Activated CD4-positive, CD25-positive, alpha-beta regulatory T cell treated with anti-CD3 and anti-CD28 coated beads, Interleukin-2, amount 50 U/mL, for 72 hours (primary cell): ENCODE results near the gene ATAD3B.
"Not testable (repeated sequence)": the region's sequence is repeated elsewhere in the genome, so short reads cannot be mapped to it uniquely, and the experiment has no call there.

Source experiments
- DNase-seq: peaks from one replicate; pipeline ENCODE4 v3.0.0; 2021

Gene ATAD3B

DNA sequence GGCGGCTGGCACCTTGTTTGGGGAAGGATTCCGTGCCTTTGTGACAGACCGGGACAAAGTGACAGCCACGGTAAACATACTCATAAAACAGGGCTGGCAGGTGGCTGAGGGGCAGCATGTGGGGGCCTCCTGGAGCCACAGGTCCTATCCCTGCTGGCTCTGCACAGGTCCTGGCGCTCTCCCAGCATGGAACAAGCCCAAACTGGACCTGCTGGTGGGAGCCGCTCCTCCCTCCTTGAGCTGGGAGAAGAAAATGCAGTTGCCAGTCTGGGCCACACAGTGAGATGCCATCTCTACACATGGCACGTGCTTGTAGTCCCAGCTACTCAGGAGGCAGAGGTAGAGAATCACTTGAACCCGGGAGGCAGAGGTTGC lies 19.2 kb upstream of the ATAD3B start:
- DNase-seq, result not testable (repeated sequence)

DNA sequence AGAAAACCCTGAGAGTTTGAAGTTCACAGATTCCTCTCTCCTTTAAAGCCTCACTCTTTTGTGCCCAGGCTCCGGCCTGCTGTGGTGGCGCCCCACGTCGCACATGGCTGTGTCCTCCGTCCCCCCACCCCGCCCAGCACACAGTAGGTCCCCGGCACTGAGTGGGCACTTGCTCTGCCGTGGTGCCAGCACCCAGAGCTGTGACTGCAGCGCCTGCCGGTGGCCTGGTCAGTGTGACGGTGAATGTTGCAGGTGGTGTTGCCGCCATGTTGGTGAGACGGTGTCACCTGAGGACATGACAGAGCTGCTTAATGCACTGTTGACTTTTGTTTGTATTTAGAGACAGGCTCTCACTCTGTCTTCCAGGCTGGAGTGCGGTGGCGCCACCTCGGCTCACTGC lies 18.7 kb upstream of the ATAD3B start:
- DNase-seq, result no peak

DNA sequence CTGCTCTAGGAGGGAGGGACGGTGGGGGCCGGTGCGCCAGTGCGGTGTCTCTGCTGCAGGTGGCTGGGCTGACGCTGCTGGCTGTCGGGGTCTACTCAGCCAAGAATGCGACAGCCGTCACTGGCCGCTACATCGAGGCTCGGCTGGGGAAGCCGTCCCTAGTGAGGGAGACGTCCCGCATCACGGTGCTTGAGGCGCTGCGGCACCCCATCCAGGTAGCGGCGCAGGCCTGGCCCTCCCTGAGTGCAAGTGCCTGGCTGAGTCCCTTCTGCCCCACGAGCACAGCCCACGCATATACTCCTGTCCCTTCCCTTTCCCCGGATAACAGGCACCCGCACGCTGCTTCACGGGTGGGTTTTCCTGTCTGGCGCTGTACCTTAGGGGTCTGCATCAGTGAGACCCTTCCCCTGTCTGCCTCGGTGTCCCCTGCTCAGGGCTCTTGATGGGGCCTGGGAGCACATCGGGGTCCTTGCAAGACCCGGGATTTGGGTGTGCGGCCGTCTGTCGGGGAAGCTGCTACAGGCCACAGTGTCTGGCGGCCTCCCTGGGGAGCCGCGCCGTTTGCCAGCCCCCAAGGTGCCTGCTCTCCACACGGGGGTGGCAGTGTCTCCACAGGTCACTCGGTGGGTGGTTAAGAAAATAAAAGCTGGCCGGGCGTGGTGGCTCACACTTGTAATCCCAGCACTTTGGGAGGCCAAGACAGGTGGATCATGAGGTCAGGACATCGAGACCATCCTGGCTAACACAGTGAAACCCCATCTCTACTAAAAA lies 17.1 kb upstream of the ATAD3B start:
- not testable (repeated sequence) for DNase-seq

DNA sequence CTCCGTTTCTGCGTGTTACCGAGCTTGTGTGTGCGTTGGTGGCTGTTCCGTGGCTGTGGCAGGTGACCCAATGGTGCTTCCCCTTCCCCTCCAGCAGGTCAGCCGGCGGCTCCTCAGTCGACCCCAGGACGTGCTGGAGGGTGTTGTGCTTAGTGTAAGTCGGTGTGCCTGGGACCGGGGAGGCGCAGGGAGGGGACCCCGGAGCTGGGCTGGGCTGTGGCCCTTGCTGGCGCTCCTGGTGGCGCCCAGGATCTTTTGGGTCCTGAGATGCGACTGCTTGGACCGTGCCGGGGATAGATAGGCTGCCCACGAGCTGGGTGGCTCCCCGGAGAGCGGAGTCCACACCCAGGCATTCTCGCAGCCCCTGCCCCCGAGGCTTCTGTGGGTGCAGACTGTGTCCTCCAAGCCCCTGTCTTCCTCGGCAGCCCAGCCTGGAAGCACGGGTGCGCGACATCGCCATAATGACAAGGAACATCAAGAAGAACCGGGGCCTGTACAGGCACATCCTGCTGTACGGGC lies 16.1 kb upstream of the ATAD3B start:
- no peak for DNase-seq

DNA sequence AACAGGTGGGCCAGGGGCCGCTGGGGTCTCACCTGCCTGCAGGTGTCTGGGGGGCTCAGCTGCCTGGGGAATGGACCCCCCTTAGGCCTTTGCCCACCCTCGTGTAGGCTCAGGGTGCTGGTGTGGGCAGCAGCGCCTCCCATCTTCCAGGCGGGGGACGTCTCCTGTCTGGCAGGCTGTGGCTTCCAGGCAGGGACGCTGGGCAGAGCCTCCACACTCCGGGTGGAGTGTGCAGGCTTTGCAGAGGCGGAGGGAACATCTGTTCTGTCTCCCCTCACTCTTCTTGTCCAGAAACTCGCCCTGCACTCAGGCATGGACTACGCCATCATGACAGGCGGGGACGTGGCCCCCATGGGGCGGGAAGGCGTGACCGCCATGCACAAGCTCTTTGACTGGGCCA lies 15.6 kb upstream of the ATAD3B start:
- not testable (repeated sequence) for DNase-seq

DNA sequence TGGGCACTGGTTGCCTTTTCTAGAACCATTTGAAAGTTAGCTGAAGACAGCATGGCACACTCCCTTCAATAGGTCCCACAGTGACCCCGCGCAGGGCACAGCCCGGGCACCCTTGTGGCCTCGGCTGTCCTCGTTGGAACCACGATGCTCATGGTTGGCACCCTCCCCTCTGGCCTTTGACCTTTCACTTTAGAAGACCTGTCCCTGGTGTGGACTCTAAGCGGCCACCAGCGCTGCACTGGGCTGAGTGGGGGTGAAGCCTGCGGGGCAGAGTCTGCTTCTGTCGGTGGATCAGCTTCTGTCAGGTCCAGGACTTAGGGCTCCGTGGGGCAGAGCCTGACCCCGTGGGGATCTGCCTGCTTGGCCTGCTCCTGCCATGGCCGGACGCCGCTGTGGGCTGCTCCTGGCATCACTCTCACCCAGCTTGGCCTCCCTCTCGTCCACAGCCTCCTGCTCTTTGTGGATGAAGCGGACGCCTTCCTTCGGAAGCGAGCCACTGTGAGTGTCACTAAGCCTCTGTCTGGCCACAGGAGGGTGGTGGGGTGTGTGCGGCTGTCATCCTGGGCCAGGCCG lies 14.8 kb upstream of the ATAD3B start:
- DNase-seq, result not testable (repeated sequence)

DNA sequence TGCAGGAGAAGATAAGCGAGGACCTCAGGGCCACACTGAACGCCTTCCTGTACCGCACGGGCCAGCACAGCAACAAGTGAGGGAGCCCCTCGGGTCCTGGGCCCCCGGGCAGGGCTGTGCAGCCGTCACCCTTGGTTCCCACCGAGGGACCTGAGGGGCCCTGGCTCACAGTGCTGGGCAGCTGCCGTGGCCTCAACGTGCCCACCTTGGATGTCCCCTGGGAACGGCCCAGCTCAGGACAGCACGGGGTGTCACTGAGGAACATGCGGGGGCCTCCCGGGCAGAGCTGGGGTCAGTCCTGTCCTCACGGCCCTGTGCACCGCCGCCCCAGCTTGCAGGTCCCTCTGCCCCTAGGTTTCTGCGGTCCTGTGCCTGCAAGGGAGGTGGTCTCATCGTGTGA lies 12.4 kb upstream of the ATAD3B start:
- not testable (repeated sequence) for DNase-seq

DNA sequence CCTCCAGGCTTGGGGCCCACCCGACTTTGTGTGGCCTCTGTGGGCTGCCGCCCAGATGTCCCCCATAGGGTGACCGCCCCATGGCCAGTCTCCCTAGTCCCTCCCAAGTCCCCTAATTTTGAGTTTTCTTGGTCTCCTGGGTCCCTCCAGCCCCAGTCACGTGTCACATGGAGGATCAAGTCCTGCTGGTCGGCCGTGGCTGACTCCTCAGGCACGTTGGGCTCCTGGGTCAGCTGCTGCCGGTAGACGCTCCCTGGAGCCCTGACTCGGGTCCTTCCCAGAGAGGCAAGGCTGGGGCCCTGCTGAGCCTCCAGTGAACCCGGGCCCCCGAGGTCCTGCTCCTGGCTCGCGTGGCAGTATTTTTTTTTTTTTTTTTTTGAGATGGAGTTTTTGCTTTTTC lies 11.9 kb upstream of the ATAD3B start:
- DNase-seq, result not testable (repeated sequence)

DNA sequence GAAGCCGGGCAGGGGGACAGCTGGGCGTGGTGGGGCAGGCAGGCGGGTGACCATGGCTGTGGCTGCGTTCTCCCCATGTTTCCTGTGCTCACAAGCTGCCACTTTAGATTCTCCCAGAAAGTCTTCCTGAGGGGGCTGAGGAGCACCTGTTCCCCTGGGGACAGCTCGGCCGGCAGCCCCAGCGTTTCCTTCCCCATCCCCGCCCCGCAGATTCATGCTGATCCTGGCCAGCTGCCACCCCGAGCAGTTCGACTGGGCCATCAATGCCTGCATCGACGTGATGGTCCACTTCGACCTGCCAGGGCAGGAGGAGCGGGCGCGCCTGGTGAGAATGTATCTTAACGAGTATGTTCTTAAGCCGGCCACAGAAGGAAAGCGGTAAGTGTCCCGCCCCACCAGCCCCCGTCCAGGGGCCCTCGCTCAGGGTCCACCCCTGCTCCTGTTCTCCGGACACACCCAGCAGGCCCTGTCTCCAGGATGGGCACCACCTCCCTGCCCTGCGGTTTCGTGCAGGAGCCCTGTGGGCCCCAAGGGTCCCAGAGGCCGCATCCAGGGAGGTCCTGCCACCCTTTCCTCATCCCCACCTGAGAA lies 10.9 kb upstream of the ATAD3B start:
- no peak for DNase-seq

DNA sequence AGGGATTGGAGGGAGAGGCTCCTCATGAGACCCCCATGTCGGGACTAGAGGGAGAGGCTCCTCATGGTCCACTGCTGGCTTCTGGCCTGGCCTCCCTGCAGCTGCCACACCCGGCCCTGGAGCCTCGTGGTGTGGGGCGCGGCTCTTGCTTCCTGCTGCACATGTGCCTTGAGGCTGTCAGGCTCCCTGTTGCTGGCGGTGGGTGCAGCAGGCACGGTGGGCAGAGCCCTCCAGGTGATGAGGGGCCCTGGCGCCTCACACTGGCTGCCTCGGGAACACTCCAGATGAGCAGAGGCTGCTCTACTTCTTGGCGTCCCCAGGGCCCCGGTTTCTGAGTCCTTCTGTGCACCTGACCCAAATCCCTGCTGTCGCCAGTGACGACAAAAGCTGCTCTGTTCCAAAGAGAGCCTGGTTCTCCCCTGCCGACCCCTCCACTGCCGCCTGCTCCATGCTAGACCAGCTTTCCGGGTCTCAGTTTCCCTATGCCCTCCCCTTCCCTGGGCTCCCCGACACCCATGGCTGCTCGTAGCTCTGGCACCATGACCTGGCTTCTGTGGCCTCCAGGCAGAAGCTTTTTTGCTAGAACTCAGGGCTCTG lies 9.7 kb upstream of the ATAD3B start:
- DNase-seq, result no peak

DNA sequence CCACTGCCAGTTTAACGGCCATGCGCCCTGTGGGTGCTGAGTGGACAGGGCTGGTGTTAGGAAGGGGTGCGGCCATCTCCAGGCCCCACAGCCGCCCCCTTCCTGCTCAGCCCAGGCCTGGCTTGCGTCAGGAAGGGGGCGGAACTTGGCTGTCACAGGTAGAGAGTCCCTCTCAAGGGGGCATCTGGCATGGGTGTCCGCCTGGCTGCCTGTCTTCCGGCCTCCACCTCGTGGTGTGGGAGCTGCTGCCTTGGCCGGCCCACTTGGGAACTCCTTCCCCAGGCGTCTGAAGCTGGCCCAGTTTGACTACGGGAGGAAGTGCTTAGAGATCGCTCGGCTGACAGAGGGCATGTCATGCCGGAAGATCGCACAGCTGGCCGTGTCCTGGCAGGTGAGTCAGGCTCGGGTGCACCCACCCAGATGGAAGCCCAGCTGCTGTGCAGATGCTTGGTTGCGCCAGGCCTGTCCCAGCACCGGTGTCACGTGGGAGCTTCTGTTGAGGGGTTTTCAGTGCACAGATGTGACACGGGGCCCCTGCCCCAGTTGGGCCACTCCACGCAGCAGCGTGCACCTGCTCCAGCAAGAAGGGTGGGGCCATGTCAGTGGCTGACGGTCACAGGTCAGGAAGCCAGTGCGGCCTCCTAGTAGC lies 9.1 kb upstream of the ATAD3B start:
- no peak for DNase-seq

DNA sequence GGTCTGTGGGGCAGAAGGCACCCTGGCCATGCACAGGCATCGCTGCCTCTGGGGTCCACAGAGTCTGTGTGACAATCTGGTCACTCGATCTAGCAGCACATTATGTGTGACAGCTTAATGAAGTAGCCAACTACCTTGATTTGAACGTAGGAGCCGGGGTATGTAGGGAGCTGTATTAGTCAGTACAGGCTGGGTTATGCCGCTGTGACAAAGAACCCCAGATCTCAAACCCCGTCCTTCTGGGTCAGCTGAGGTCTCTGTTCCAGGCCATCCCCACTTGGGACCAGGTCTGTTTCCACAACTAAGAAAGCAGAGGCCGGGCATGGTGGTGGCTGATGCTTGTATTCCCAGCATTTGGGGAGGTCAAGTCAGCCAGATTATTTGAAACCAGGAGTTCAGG lies 8.3 kb upstream of the ATAD3B start:
- DNase-seq, result no peak

DNA sequence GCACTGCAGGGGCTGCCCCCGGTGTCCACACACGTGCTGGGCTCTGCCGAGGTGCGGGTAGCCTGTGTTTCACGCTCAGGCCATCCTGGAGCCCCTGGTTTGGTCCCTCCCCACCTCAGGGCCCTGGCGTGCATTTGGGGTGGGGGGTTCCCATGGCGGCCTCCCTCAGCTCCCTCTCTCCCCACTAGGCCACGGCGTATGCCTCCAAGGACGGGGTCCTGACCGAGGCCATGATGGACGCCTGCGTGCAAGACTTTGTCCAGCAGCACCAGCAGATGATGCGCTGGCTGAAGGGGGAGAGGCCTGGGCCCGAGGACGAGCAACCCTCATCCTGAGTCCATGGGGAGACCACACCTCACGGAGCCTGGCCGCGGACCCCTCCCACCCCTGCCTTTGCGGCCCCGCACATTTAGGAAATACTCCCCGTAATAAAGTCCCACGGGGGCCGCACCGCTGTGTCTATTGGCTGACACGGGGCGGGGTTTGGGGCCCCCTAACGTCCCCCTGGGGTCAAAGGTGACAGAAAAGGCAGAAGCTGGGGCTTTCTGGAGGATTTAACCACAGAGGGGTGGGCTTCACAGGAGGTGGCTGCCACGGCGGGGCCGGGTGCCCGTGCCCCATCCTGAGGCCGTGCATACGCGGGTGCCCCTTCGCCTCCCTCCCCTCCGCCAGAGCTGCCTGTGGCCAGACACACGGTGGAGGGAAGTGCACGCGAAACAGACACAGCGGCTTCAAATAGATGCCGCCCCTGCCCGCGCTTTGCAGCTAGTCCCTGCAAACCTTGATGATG lies 3.2 kb upstream of the ATAD3B start:
- not testable (repeated sequence) for DNase-seq

DNA sequence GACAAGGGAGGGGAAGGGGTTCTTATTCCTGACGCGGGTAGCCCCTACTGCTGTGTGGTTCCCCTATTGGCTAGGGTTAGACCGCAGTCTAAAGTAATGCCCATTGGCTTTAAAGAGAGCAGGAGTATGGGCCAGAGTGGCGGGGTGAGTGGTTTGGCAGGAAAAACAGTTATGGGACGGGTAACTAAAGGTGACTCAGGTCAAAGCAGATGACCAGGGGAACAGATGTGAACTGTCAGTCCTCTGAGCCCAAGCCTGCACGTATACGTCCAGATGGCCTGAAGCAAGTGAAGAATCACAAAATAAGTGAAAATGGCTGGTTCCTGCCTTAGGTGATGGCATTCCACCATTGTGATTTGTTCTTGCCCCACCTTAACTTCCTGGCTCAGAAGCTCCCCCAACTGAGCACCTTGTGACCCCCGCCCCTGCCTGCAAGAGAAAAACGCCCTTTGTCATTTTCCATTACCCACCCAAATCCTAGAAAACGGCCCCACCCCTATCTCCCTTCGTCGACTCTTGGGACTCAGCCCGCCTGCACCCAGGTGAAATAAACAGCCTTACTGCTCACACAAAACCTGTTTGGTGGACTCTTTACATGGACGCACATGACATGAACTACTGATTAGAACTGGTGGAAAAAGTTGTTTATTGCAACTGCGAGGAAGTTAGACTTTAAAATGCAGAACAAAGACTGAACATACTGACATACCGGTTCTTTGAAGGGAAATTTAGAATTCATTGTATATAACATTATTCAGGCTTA lies 758 bp upstream of the ATAD3B start:
- no peak for DNase-seq

DNA sequence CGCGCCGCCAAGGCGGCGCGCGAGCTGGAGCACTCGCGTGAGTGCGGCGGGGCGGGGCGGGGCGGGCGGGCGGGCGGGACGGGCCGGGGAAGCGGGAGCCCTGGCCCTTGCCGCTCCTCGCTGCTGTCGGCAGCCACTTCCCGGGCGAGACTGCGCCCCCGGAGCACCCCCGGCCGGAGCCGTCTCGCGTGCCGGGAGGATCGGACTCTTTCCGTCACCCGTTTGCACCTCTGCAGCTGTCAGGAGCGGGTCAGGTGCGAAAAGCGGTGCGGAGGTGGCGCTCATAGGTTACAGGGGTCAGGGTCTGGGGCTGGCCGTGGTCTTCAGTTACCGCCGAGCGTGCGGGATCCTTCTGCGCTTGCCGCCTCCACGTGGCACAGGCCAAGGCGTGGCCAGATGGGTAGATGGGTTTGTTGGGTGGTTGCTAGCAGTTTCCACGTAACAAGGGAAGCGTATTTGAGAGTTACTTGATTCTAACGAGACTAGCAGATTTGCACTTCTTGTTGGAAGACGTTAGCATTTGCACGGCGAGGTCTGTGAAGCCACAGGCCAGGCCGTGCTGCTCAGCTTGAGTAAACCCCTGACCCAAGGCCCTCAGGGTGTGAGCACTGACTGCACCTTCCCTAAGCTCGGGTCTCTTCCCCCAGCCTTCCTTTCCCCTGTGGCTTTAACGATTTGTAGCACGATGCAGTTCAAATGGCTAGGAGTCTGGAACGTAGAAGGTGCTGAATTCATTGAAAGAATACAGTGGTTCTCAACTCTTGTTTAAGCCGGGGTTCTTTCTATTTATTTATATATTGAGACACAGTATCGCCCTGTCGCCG lies 700 bp downstream of the ATAD3B start:
- DNase-seq, result not testable (repeated sequence)

DNA sequence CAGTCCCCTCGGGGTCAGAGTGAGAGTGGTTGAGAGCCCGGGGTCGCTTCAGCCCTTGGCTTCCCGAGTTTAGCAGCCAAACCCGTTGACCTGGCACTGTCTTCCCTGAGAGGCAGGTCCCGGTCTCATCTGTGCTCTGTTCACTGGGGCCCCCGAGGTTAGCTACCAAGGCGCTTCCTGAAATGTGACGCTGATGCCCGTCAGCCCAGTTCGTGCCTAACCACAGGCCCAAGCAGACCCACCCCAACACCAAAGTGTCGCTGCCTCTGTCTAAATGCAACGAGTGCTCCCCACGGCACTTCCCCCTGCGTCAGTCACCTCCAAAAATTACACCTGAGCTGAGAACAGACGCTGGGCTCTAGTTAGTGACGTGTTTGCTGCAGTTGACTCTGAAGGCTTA lies 4.4 kb downstream of the ATAD3B start:
- DNase-seq, result not testable (repeated sequence)

DNA sequence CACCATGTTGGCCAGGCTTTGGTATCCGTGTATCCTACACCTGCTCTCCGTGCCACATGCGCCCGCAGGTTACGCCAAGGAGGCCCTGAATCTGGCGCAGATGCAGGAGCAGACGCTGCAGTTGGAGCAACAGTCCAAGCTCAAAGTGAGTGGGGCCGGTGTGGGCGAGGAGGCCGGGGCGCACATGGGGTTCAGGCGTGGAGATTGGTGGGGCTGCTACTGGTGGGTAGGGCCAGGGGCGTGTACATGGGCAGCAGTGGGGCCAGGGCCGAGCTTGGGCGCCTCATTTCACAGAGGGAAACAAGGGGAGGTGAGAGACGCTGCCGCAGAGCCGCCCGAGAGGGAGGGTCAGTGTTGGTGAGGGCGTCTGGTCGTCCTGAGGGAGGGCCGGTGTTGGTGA lies 5.6 kb downstream of the ATAD3B start:
- DNase-seq, result no peak

DNA sequence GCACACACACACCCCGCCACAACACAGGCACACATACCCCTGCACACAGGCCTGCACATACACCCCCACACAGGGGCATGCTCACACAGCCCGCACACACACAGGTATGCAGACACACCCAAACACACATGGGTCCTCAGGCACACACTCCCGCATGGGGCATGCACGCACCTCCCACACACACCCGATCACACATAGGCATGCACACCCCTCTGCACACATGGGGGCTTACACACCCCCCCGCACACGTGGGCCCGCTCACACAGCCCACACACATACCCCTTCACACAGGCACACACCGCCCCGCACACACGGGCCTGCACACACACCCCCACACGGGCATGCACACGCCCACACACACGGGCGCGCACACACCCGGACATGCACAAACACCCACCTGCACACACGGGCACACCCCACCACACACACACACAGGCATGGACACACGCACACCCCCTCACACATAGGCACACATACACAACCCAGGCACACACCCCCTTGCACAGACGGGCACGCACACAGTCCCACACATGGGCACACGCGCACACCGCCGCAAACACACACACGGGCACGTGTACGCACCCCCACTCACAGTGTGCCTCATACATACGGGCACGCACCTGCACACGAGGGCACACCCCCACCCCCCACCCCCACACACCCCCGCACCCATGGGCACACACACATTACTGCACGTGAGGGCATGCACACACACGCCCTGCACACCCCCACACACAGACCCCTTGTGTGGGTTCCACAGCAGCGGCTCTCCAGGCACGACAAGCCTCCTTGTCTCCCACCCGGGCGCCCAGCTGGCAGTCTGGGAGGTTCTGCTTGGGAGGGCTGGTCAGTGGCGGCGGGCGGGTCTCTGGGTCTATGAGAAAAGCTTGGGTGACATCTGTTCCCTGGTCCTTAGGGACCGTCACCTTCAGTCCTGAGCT lies 8.3 kb downstream of the ATAD3B start:
- no peak for DNase-seq

DNA sequence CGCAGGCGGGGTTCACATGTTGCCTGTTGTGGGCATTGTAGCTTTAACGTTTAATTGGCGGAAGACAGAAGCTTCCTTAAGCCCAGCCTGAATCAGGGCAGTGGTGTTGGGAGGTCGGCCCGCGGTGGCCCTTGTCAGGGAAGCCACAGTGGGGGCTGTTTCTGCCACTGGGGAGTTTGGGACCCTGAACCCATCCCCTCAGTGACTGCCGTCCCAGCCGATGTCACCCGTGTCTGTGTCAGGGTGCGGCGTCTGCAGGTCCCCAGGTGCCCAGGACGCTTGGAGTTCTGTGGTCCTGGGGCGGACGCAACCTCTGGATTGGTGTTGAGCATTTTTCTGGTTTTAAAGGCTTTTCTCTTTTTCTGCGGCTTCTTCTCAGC lies 8.9 kb downstream of the ATAD3B start:
- not testable (repeated sequence) for DNase-seq

DNA sequence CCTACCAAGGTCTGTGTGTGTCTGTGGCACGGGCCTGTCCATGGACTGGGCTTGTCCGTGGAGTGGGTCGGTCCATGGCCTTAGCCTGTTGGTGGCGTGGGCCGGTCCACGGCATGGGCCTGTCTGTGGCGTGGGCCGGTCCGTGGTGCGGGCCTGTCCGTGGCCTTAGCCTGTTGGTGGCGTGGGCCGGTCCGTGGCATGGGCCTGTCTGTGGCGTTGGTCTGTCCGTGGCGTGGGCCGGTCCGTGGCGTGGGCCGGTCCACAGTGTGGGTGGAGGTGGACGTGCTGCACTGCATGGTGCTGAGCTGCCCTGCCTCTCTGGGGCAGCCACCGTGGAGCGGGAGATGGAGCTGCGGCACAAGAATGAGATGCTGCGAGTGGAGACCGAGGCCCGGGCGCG lies 10.2 kb downstream of the ATAD3B start:
- DNase-seq, result not testable (repeated sequence)
